Colonic mucosa (tissue), 4 donors: Measurements from ENCODE around the gene P2RY8. TPM values are rescaled to one million over a fixed set of nuclear protein-coding genes. Genes with fewer than 3 reads are reported as not detected.

Experiments used
- DNase-seq: peaks from one replicate; pipeline ENCODE4 v3.0.0-alpha.2; 2020
- H3K27ac ChIP-seq: fragments of 200-600 bp; one replicate; pipeline ENCODE4 v1.8.0; 2021
- H3K27me3 ChIP-seq: fragments of 200-600 bp; one replicate; pipeline ENCODE4 v1.8.0; 2021
- H3K36me3 ChIP-seq: fragments of 200-600 bp; one replicate; pipeline ENCODE4 v1.8.0; 2021
- H3K4me1 ChIP-seq: fragments of 200-600 bp; one replicate; pipeline ENCODE4 v1.8.0; 2021; ENCODE audit warnings: mild to moderate bottlenecking
- H3K4me3 ChIP-seq: fragments of 200-600 bp; one replicate; pipeline ENCODE4 v1.8.0; 2021
- H3K9ac ChIP-seq, 2 donors: one replicate each; pipeline ENCODE4 v1.7.0; 2013; ENCODE audit warnings: control low read depth in 2 of 2, low read depth in 2 of 2, low read length in 2 of 2
- H3K9me3 ChIP-seq: fragments of 200-600 bp; one replicate; pipeline ENCODE4 v1.8.0; 2021
- CTCF ChIP-seq: fragments of 200-600 bp; IDR thresholded peaks from one replicate; pipeline ENCODE4 v1.8.0; 2022; ENCODE audit warnings: antibody characterized with exemption, mild to moderate bottlenecking
- intact Hi-C: fragments of 100-400 bp; cut with DNase I; formaldehyde crosslinking; loops from one replicate; pipeline ENCODE4 v1.14.1; 2022
- total RNA-seq, 2 donors: library from RNA; stranded (reverse); fragmentation: NEBNext Ultra II Directional in 1 of 2; extraction: Animal tissue kit (Norgen Biotek cat#: 25700) in 1 of 2; gene quantifications; one replicate each; pipeline ENCODE4 v1.2.1, GENCODE V29; 2021
- donor health status: healthy.
- donor health status: DM: no; HTN: no; CAD: no.
- donor health status: DM: no; HTN: no; CAD: no.

P2RY8 gene
- total RNA-seq, 2 donors from 2014 or later, result 1.3 TPM

GRCh38 chrX:1535241-1536041, 1.5 kb downstream of the P2RY8 start:
- Histone ChIP-seq H3K27ac (peak overlapping the region; percentile 53), H3K4me3 (peak overlapping the region; percentile 29), H3K36me3 (no peaks in the 10 kb centered on the region), H3K9me3 (no peaks in the 10 kb centered on the region), H3K4me1 (no peaks in the 10 kb centered on the region), H3K9ac (peak overlapping the region; percentile 26 to 34), H3K27me3 (no peaks in the 10 kb centered on the region)
- intact Hi-C loops, result no loop called here
- peak; percentile 32 for DNase-seq
- TF ChIP-seq CTCF, result no peak

- no peaks in the 10 kb centered on the region for H3K4me1 ChIP-seq
- H3K4me3 ChIP-seq, result peak overlapping the region; percentile 12
- no peaks in the 10 kb centered on the region for H3K36me3 ChIP-seq
- no peak for DNase-seq
- intact Hi-C loops, result no loop called here
- H3K9ac ChIP-seq, result peak overlapping the region; percentile 40 to 50
- TF ChIP-seq CTCF, result no peak
- no peak overlapping the region for H3K27ac ChIP-seq
- no peaks in the 10 kb centered on the region for H3K27me3 ChIP-seq
- no peaks in the 10 kb centered on the region for H3K9me3 ChIP-seq
Measured at GRCh38 chrX:1534301-1535168, 2.5 kb downstream of the P2RY8 start.

- Histone ChIP-seq H3K4me3 (no peak overlapping the region), H3K36me3 (no peaks in the 10 kb centered on the region), H3K4me1 (no peaks in the 10 kb centered on the region), H3K9me3 (no peaks in the 10 kb centered on the region), H3K27ac (no peak overlapping the region), H3K9ac (no peak overlapping the region), H3K27me3 (no peaks in the 10 kb centered on the region)
- TF ChIP-seq CTCF, result no peak
- no peak for DNase-seq
- intact Hi-C loops, result no loop called here
Measured at GRCh38 chrX:1533058-1533457, 3.9 kb downstream of the P2RY8 start.

- no peaks in the 10 kb centered on the region for H3K4me1 ChIP-seq
- no peak overlapping the region for H3K4me3 ChIP-seq
- no peaks in the 10 kb centered on the region for H3K27me3 ChIP-seq
- H3K9ac ChIP-seq, result no peak overlapping the region
- H3K27ac ChIP-seq, result no peak overlapping the region
- no peak for DNase-seq
- no peaks in the 10 kb centered on the region for H3K36me3 ChIP-seq
- no peak for TF ChIP-seq CTCF
- intact Hi-C loops, result no loop called here
- no peaks in the 10 kb centered on the region for H3K9me3 ChIP-seq
Measured at GRCh38 chrX:1531096-1531890, 5.7 kb downstream of the P2RY8 start.

GRCh38 chrX:1529756-1530155, 7.2 kb downstream of the P2RY8 start:
- intact Hi-C loops, result no loop called here
- H3K27me3 ChIP-seq, result no peaks in the 10 kb centered on the region
- H3K9ac ChIP-seq, result no peak overlapping the region
- no peak overlapping the region for H3K27ac ChIP-seq
- DNase-seq, result no peak
- no peaks in the 10 kb centered on the region for H3K4me1 ChIP-seq
- no peak overlapping the region for H3K4me3 ChIP-seq
- no peaks in the 10 kb centered on the region for H3K9me3 ChIP-seq
- H3K36me3 ChIP-seq, result no peaks in the 10 kb centered on the region
- TF ChIP-seq CTCF, result no peak
